Measurements from ENCODE around the gene NKG7.

DNA sequence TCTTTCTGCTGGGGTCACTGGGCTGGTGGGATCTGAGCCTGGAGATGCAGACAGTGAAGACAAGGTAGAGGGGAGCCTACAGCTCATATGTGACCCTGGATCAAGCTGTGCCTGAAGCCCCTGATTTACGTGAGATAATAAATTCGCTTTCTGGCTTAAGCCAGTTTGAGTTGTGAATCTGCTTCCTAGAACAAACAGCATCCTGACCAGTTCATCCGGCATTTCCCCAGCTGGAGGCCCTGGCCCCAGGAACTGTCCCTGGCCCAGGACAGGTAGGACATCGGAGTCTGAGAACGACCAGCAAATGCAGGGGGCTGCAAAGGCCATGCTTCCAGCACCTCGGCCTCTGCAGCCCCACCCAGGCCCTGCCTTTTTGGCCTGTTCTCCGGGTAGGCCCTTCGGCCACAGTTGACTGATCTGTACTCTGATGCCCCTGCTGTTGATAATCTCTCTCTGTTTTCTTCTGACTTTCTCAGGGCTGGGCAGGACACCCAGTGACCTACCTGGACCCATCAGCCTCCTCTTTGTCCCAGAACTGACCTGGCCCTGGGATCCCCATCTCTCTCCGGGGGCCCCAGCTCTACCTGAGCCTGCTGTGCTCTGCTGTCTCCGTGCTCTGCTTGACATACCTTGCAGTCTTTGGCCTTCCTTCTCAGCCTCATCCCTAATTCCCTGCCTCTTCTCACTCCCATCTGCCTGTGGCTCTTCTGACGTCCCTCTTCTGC lies 21.0 kb downstream of the NKG7 start:
- TF ChIP-seq CTCF (IDR thresholded peaks at IDR 0.05) (no peak), POLR2A (IDR thresholded peaks at IDR 0.05) (no peak)

Data from adrenal gland (tissue), 5 donors.